Activated CD4-positive, alpha-beta T cell treated with anti-CD3 and anti-CD28 coated beads for 36 hours (primary cell): ENCODE measurements around the gene GALNT16. TPM values are rescaled to one million over a fixed set of nuclear protein-coding genes. Genes with fewer than 3 reads are reported as not detected.

Source experiments
- ATAC-seq: fragments of 200-7000 bp; cut with Tn5 transposase; one replicate; pipeline ENCODE4 v1.10.0; 2021; ENCODE audit warnings: mild to moderate bottlenecking, moderate library complexity
- CTCF ChIA-PET: fragments of 350-600 bp; sonication (Branson Sonifier 250); formaldehyde crosslinking; loops from one replicate; lab custom pipeline; 2021; ENCODE audit warnings: antibody characterized with exemption; lab: Charles Lee
- POLR2A ChIA-PET: fragments of 350-600 bp; sonication (Branson Sonifier 250); formaldehyde crosslinking; loops from one replicate; lab custom pipeline; 2021; ENCODE audit warnings: antibody characterized with exemption, inconsistent platforms; lab: Charles Lee
- DNase-seq: peaks from one replicate; pipeline ENCODE4 v3.0.0-alpha.2; 2020
- H3K27ac Mint-ChIP-seq: one replicate; pipeline ENCODE4 v1.8.0; 2021; ENCODE audit warnings: mixed read lengths
- H3K27me3 Mint-ChIP-seq: one replicate; pipeline ENCODE4 v1.8.0; 2021; ENCODE audit warnings: mixed read lengths
- H3K36me3 Mint-ChIP-seq: one replicate; pipeline ENCODE4 v1.8.0; 2021; ENCODE audit warnings: low read depth, mixed read lengths
- H3K4me1 Mint-ChIP-seq: one replicate; pipeline ENCODE4 v1.8.0; 2021; ENCODE audit warnings: mixed read lengths
- H3K4me3 Mint-ChIP-seq: one replicate; pipeline ENCODE4 v1.8.0; 2021; ENCODE audit warnings: mild to moderate bottlenecking, moderate library complexity, mixed read lengths
- H3K9me3 Mint-ChIP-seq: one replicate; pipeline ENCODE4 v1.8.0; 2021; ENCODE audit warnings: low read depth, mixed read lengths
- intact Hi-C, 2 experiments: fragments of 100-400 bp; cut with DNase I in 1 of 2; cut with micrococcal nuclease in 1 of 2; formaldehyde crosslinking; loops; one replicate each; pipeline versions ENCODE4 v1.14.2 to v1.15.1; 2022 to 2024; cut with DNase I, micrococcal nuclease
- total RNA-seq, 2 experiments: library from RNA; stranded (reverse); gene quantifications; one replicate each; pipeline ENCODE4 v1.2.3, GENCODE V29; 2021

GALNT16 gene
- total RNA-seq, 2 experiments from 2014 or later = 0.14 TPM; not detected in 1

- ATAC-seq = peak; percentile 42
- POLR2A ChIA-PET = no interaction called here
Measured at GRCh38 chr14:69346710-69347109, 86.8 kb downstream of the GALNT16 start.

DNA sequence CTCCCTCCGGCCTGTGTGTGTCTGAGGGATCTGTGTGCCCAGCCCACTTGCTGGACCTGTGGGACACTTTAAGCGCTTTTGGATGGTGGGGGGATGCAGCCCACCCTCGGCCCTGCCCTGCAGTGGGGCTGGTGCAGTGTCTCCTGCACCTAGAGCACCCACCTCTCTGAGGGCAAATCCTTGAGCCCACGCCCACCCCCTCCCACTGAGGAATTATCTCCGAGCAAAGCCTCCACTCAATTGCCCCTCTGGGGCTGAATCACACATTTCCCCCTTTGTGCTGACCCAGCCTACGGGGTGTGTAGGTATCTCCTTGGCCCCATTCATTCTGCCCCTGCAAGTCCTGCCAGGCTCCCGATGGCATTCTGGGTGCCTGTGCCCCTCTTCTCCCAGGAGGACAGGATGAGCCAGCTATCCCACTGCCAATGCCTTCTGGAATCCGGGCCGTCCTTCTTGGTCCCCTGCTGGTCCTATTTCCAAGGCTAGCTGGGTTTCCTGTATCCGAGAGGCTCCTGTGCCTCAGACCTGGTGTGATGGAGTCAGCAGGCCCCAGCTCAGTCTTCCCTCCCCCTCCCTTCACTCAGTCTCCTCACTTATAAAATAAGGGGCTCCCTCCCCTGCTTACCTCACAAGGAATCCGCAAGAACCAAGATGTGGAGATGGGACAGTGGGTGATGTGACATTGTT is 89.3 kb downstream of the GALNT16 start:
- no peaks in the 10 kb centered on the region for H3K36me3 Mint-ChIP-seq
- CTCF ChIA-PET = interaction anchor here (0.6 kb wide), 1 partner anchor 107 kb away, joined by 3 read pairs; no protein-coding TSS in a partner anchor
- H3K27me3 Mint-ChIP-seq = peaks cover 2% of the 10 kb centered on the region
- peaks cover 1% of the 10 kb centered on the region for H3K4me1 Mint-ChIP-seq
- intact Hi-C loops = no loop called here
- no peak overlapping the region for H3K27ac Mint-ChIP-seq
- ATAC-seq (no peak), DNase-seq (no peak)
- no peaks in the 10 kb centered on the region for H3K9me3 Mint-ChIP-seq
- POLR2A ChIA-PET = no interaction called here
- H3K4me3 Mint-ChIP-seq = no peak overlapping the region

More at GRCh38 chr14:69346710-69347109, 86.8 kb downstream of the GALNT16 start:
- H3K4me1 Mint-ChIP-seq = no peaks in the 10 kb centered on the region
- intact Hi-C loops = no loop called here
- peaks cover 2% of the 10 kb centered on the region for H3K27me3 Mint-ChIP-seq
- H3K27ac Mint-ChIP-seq = no peak overlapping the region
- H3K36me3 Mint-ChIP-seq = no peaks in the 10 kb centered on the region
- H3K9me3 Mint-ChIP-seq = no peaks in the 10 kb centered on the region
- CTCF ChIA-PET = interaction anchor here (0.5 to 1.6 kb wide), 5 partner anchors 29 to 134 kb away, joined by 3 to 6 read pairs (median 5); no protein-coding TSS in a partner anchor
- DNase-seq = peak; percentile 41
- no peak overlapping the region for H3K4me3 Mint-ChIP-seq

DNA sequence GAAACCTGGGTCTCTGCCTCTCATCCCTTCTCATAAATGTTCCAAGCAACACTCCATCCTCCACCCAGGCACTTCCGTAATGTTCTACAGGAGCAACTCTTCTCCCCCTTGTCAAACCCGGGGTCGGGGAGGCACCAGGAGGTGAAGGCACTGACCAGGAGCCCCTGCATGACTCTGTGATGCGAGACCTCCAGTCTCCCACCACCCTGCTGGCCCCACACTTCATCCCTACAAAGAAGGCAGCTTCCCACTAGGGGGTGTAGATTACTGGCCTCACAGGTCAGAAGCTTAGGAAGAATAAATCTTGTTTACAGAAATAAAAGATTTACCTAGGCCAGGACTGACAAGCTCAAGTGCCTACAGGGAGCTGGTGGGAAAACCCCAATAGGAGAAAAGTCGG is 90.9 kb downstream of the GALNT16 start:
- no peak for DNase-seq
- peaks cover 14% of the 10 kb centered on the region for H3K4me1 Mint-ChIP-seq
- no peaks in the 10 kb centered on the region for H3K27me3 Mint-ChIP-seq
- H3K36me3 Mint-ChIP-seq = no peaks in the 10 kb centered on the region
- ChIA-PET POLR2A (no interaction called here), CTCF (interaction anchor here (1.0 kb wide), 1 partner anchor 216 kb away, joined by 3 read pairs; no protein-coding TSS in a partner anchor)
- H3K9me3 Mint-ChIP-seq = no peaks in the 10 kb centered on the region
- H3K27ac Mint-ChIP-seq = no peak overlapping the region
- ATAC-seq = no peak
- no peak overlapping the region for H3K4me3 Mint-ChIP-seq
- intact Hi-C loops = no loop called here

DNA sequence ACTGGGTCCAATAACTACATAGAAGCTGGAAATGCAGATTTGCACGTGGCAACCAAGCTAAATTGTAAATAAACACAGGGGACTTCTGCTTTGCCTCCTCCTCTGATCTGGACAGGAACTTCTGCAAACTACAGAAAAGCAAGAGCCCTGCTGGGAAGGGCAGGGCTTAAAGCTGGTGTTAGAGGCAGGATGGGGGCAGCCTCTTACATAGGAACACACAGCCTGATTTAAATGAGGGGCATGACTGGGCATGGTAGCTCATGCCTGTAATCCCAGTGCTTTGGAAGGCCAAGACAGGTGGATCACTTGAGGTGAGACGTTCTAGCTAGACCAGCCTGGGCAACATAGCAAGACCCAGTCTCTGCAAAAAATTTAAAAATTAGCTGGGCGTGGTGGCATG is 91.4 kb downstream of the GALNT16 start:
- Mint-ChIP-seq H3K27ac (no peak overlapping the region), H3K9me3 (no peaks in the 10 kb centered on the region), H3K4me1 (peaks cover 14% of the 10 kb centered on the region), H3K36me3 (no peaks in the 10 kb centered on the region), H3K4me3 (no peak overlapping the region), H3K27me3 (no peaks in the 10 kb centered on the region)
- ChIA-PET POLR2A (no interaction called here), CTCF (interaction anchor here (1.0 kb wide), 1 partner anchor 217 kb away, joined by 3 read pairs; no protein-coding TSS in a partner anchor)
- no peak for ATAC-seq
- no peak for DNase-seq
- intact Hi-C loops = no loop called here

DNA sequence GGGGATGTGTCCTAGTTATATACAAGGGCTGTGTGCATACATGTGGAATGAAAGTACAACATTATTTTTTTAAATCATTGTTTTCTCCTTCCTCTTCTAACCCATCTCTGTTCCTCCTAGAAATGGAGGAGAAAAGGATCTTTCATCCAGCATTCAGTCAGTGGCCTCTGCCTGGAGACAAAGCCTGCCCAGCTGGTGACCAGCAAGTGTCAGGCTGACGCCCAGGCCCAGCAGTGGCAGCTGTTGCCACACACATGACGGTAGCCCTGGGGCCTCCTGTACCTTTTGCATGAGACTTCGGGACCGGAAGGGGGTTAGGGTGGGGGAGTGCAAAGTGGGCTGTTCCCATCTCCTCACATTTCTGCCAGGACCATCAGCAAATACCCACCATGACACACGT is 92.0 kb downstream of the GALNT16 start:
- DNase-seq (no peak), ATAC-seq (no peak)
- Mint-ChIP-seq H3K36me3 (no peaks in the 10 kb centered on the region), H3K27ac (no peak overlapping the region), H3K4me3 (no peak overlapping the region), H3K27me3 (no peaks in the 10 kb centered on the region), H3K4me1 (peaks cover 14% of the 10 kb centered on the region), H3K9me3 (no peaks in the 10 kb centered on the region)
- ChIA-PET CTCF (interaction anchor here (0.5 to 1.0 kb wide), 2 partner anchors 217 to 493 kb away, joined by 3 read pairs; no protein-coding TSS in a partner anchor), POLR2A (interaction anchor here (0.7 kb wide), 1 partner anchor 10 kb away, joined by 3 read pairs; no protein-coding TSS in a partner anchor)
- intact Hi-C loops = no loop called here

DNA sequence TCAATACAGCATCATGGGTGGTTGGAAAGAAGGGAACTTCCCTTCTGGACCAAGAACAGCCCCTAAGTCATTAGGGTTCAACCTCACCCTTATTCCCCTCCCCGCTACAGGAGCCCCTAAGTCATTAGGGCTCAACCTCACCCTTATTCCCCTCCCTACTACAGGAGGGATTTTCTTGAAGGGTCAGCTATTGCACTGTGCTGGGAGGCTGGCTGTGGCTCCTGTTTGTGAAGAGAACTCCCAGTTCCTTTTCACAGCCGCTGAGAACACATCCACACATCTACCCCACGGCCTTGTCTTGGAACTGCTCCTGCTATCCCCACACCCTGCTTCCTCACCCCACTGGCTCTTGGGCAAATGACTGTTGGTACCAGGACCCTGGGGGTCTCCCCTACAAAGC is 93.2 kb downstream of the GALNT16 start:
- Mint-ChIP-seq H3K27me3 (no peaks in the 10 kb centered on the region), H3K4me1 (peaks cover 20% of the 10 kb centered on the region), H3K9me3 (no peaks in the 10 kb centered on the region), H3K27ac (no peak overlapping the region), H3K36me3 (no peaks in the 10 kb centered on the region), H3K4me3 (no peak overlapping the region)
- no peak for DNase-seq
- intact Hi-C loops = no loop called here
- POLR2A ChIA-PET = interaction anchor here (0.5 kb wide), 1 partner anchor 8 kb away, joined by 3 read pairs; no protein-coding TSS in a partner anchor
- ATAC-seq = no peak
- CTCF ChIA-PET = interaction anchor here (1.1 kb wide), 1 partner anchor 111 kb away, joined by 3 read pairs; no protein-coding TSS in a partner anchor

GRCh38 chr14:69354383-69355153 is 94.6 kb downstream of the GALNT16 start:
- Mint-ChIP-seq H3K27ac (peak overlapping the region; percentile 79), H3K36me3 (no peaks in the 10 kb centered on the region), H3K4me1 (peaks cover 33% of the 10 kb centered on the region), H3K27me3 (peaks cover 3% of the 10 kb centered on the region), H3K4me3 (peak overlapping the region; percentile 31), H3K9me3 (no peaks in the 10 kb centered on the region)
- peak; percentile 82 for DNase-seq
- intact Hi-C loops = no loop called here
- peak; percentile 73 for ATAC-seq
- CTCF ChIA-PET = interaction anchor here (0.8 kb wide), 1 partner anchor 39 kb away, joined by 3 read pairs; no protein-coding TSS in a partner anchor
- POLR2A ChIA-PET = interaction anchor here (1.1 to 1.4 kb wide), 2 partner anchors 17 to 43 kb away, joined by 3 to 4 read pairs; no protein-coding TSS in a partner anchor

DNA sequence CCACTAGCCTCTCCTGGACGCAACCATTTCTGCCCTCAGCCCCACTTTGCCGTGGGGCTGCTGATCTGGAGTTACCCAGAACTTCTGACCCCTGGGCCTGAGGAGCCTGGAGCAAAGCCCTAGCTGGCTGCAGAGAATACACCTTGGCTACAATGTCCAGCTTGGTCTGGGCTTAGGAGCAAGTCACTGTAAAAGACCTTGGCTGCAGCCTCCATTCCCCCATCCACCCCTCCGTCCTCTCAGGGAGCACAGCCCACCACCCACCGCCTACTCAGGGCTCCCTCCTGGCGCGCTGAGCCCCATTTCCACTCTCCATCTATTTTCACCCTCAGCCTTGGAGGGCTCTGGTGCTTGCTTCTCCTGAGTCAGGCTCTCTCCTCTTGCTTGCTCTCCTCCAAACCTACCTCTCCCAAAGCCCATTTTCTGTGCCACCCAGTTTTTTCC is 95.2 kb downstream of the GALNT16 start:
- H3K4me3 Mint-ChIP-seq = no peak overlapping the region
- intact Hi-C loops = no loop called here

GRCh38 chr14:69355607-69356281 is 95.8 kb downstream of the GALNT16 start:
- Mint-ChIP-seq H3K9me3 (no peaks in the 10 kb centered on the region), H3K4me1 (peaks cover 36% of the 10 kb centered on the region), H3K36me3 (no peaks in the 10 kb centered on the region), H3K27me3 (peaks cover 3% of the 10 kb centered on the region), H3K27ac (peak overlapping the region; percentile 47), H3K4me3 (no peak overlapping the region)
- ChIA-PET CTCF (interaction anchor here (0.8 kb wide), 1 partner anchor 41 kb away, joined by 3 read pairs; no protein-coding TSS in a partner anchor), POLR2A (no interaction called here)
- intact Hi-C loops = no loop called here
- DNase-seq (no peak), ATAC-seq (no peak)

More for the DNA sequence above, 95.2 kb downstream of the GALNT16 start:
- Mint-ChIP-seq H3K27ac (peak overlapping the region; percentile 47), H3K9me3 (no peaks in the 10 kb centered on the region), H3K4me1 (peaks cover 33% of the 10 kb centered on the region), H3K36me3 (no peaks in the 10 kb centered on the region), H3K27me3 (peaks cover 3% of the 10 kb centered on the region)
- DNase-seq (no peak), ATAC-seq (no peak)
- CTCF ChIA-PET = interaction anchor here (0.8 kb wide), 1 partner anchor 40 kb away, joined by 3 read pairs; no protein-coding TSS in a partner anchor
- POLR2A ChIA-PET = no interaction called here

GRCh38 chr14:69356903-69357543 is 97.1 kb downstream of the GALNT16 start:
- CTCF ChIA-PET = interaction anchor here (0.8 to 2.8 kb wide), 4 partner anchors 12 to 103 kb away, joined by 3 to 7 read pairs (median 3); no protein-coding TSS in a partner anchor
- no peak for ATAC-seq
- POLR2A ChIA-PET = interaction anchor here (0.5 kb wide), 1 partner anchor 35 kb away, joined by 4 read pairs; no protein-coding TSS in a partner anchor
- Mint-ChIP-seq H3K27me3 (peaks cover 3% of the 10 kb centered on the region), H3K36me3 (no peaks in the 10 kb centered on the region), H3K27ac (no peak overlapping the region), H3K9me3 (no peaks in the 10 kb centered on the region), H3K4me3 (no peak overlapping the region), H3K4me1 (peaks cover 36% of the 10 kb centered on the region)
- DNase-seq = no peak
- intact Hi-C loops = no loop called here
